ENCODE results near the gene SPAG17.

DNA sequence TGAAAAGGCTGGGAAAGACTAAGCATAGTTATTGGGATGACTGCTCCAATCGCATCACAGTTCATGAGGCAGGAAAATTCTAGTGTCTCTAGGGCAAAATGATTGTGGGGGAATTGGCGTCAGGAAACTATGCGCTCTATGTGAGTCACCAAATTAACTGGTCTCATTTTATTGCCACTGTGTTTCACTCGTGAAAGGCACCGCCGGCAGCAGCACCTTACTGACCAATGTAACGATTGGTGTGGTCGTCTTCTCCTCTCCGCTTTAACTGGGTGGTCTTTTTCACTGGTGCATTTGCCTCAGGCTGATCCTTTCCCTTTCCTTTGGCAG is 83.5 kb downstream of the SPAG17 start:
- TF ChIP-seq POLR2AphosphoS5 (IDR thresholded peaks at IDR 0.05; ENCODE audit: low read depth, low read length) (no peak), TAF1 (IDR thresholded peaks at IDR 0.05; ENCODE audit: borderline replicate concordance, insufficient read depth, low read length) (no peak)
